ENCODE results near the gene RTN4RL2. TPM values are rescaled to one million over a fixed set of nuclear protein-coding genes. Genes with fewer than 3 reads are reported as not detected.

RTN4RL2 gene
- total RNA-seq, 1 experiment from 2014 or later, result 7.0 TPM

DNA sequence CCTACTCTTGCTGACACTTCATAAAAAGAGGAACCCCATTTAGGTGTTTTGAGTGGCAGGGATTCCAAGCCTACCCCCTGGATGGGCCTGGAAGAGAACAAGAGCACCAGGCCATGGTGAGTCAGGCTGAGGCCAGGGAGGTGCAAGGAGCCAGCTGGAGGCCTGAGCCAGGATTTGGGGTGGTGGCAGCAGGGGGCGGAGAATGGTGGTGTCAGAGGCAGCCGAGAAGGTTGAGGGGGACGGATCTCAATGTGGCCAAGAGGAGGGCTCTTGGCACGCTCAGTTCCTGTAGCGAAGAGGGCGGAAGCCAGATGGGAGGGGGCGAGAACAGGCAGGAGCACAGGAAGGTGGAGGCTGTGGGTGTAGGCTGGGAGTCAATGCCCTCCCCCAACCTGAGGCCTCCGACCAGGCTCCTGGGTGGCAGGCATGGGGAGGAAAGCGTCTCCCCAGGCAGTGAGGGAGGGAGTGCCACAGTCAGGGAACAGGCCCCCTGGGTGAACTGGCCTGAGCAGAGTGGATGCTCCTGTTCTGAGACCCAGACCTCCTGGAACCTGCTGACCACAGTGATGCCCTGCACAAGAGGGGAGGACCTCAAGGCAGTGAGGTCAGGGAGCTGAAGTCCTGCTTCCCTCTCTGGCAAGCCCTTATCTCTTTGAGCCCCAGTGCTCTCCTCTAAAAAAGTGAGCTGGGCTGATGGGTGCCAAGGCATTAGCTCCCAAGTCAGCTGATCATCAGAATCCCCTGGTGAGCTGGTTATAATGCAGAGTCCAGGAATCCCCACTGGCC, 13.9 kb downstream of the RTN4RL2 start:
- Histone ChIP-seq H3K4ac (ENCODE audit: low read depth, low read length) (no peak overlapping the region), H2AFZ (ENCODE audit: low read length) (no peak overlapping the region), H3K23me2 (ENCODE audit: insufficient read length, low read depth, low read length, poor library complexity, severe bottlenecking) (peaks cover 6% of the 10 kb centered on the region), H2BK120ac (ENCODE audit: low read depth, low read length, poor library complexity, severe bottlenecking) (no peak overlapping the region), H3K56ac (ENCODE audit: insufficient read length, low read depth, low read length) (no peak overlapping the region), H2BK12ac (ENCODE audit: insufficient read length, low read depth, low read length) (no peak overlapping the region), H2BK20ac (ENCODE audit: low read depth, low read length, poor library complexity, severe bottlenecking) (no peak overlapping the region), H3K9ac (ENCODE audit: extremely low read depth, insufficient read length, low read length) (no peak overlapping the region), H3K27ac (ENCODE audit: insufficient read length, low read depth, low read length) (no peak overlapping the region), H3K23ac (ENCODE audit: insufficient read length, low read depth, low read length) (no peak overlapping the region), H4K91ac (ENCODE audit: insufficient read length, low read depth, low read length) (no peak overlapping the region), H3K27me3 (ENCODE audit: insufficient read depth, low read length) (peaks cover 6% of the 10 kb centered on the region; the same call in 1 of the 2 replicates), H2AK5ac (ENCODE audit: insufficient read length, low read length) (no peak overlapping the region), H3K9me3 (ENCODE audit: control insufficient read depth, low read depth, low read length) (no peaks in the 10 kb centered on the region), H4K8ac (replicated peaks; ENCODE audit: insufficient read length, low read depth, low read length) (no peak overlapping the region), H3K79me1 (ENCODE audit: insufficient read depth, low read depth, low read length, poor library complexity, severe bottlenecking) (no peaks in the 10 kb centered on the region), H3K4me2 (ENCODE audit: insufficient read depth, insufficient read length, low read length) (no peak overlapping the region), H2BK5ac (ENCODE audit: insufficient read length, low read length) (no peak overlapping the region), H3K79me2 (ENCODE audit: insufficient read depth, low read length) (no peaks in the 10 kb centered on the region), H3K14ac (ENCODE audit: insufficient read depth, low read length) (no peak overlapping the region; the same call in 1 of the 2 replicates), H4K5ac (ENCODE audit: insufficient read length, low read depth, low read length) (no peak overlapping the region), H3T11ph (ENCODE audit: low read length) (no peak overlapping the region), H4K20me1 (ENCODE audit: control insufficient read depth, insufficient read depth, insufficient read length) (no peaks in the 10 kb centered on the region), H3K18ac (ENCODE audit: insufficient read length, low read depth, low read length) (no peak overlapping the region), H2BK15ac (ENCODE audit: low read depth, low read length) (no peak overlapping the region), H3K4me1 (ENCODE audit: insufficient read depth, low read length) (peaks cover 2% of the 10 kb centered on the region; the same call in 1 of the 2 replicates)
- Mint-ChIP-seq H3K27me3 (ENCODE audit: low read depth) (peaks cover 56% of the 10 kb centered on the region), H3K4me3 (peak overlapping the region in 1 of 2 experiments; percentile 26; a peak in 1 of 5 replicates), H3K36me3 (ENCODE audit: insufficient read depth in 1 of 3, low read depth in 3 of 3) (peaks cover 7 to 17% (median 8%) of the 10 kb centered on the region in 3 experiments; a peak in 5 of 7 replicates), H3K27ac (peak overlapping the region in 1 of 3 experiments; percentile 69; a peak in 1 of 7 replicates), H3K9me3 (no peaks in the 10 kb centered on the region; a peak in 1 of 5 replicates), H3K4me1 (peaks cover 21 to 42% of the 10 kb centered on the region in 2 experiments)
- no CpG with 5 or more reads among the region's 9 CpGs for WGBS (ENCODE audit: extremely low coverage, insufficient read length, low lambda C conversion rate)
- no peak for DNase-seq
- TF ChIP-seq, protein P1, sequence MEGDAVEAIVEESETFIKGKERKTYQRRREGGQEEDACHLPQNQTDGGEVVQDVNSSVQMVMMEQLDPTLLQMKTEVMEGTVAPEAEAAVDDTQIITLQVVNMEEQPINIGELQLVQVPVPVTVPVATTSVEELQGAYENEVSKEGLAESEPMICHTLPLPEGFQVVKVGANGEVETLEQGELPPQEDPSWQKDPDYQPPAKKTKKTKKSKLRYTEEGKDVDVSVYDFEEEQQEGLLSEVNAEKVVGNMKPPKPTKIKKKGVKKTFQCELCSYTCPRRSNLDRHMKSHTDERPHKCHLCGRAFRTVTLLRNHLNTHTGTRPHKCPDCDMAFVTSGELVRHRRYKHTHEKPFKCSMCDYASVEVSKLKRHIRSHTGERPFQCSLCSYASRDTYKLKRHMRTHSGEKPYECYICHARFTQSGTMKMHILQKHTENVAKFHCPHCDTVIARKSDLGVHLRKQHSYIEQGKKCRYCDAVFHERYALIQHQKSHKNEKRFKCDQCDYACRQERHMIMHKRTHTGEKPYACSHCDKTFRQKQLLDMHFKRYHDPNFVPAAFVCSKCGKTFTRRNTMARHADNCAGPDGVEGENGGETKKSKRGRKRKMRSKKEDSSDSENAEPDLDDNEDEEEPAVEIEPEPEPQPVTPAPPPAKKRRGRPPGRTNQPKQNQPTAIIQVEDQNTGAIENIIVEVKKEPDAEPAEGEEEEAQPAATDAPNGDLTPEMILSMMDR (conservative IDR thresholded peaks at IDR 0.05), result no peak
